NCI-H510A treated with DMSO at 0.1 percent for 48 hours (cell line): Measurements from ENCODE around the gene MARVELD1.

ENCODE experiments used
- DNase-seq: peaks from one replicate; lab custom pipeline; 2025; lab: John Stamatoyannopoulos, UW

Gene MARVELD1

GRCh38 chr10:97755718-97756117 lies 42.2 kb downstream of the MARVELD1 start:
- no peak for DNase-seq

GRCh38 chr10:97757471-97757870 lies 43.9 kb downstream of the MARVELD1 start:
- no peak for DNase-seq

- peak; percentile 71 for DNase-seq
Observed at GRCh38 chr10:97759158-97759887, 45.8 kb downstream of the MARVELD1 start.

- DNase-seq, result no peak
Observed at GRCh38 chr10:97759946-97760345, 46.4 kb downstream of the MARVELD1 start.

- DNase-seq, result no peak
Observed at GRCh38 chr10:97760461-97761257, 47.1 kb downstream of the MARVELD1 start.

- DNase-seq, result no peak
Observed at GRCh38 chr10:97761331-97761865, 47.9 kb downstream of the MARVELD1 start.

- DNase-seq, result no peak
Observed at GRCh38 chr10:97762056-97762455, 48.5 kb downstream of the MARVELD1 start.

GRCh38 chr10:97762816-97763215 lies 49.3 kb downstream of the MARVELD1 start:
- DNase-seq, result no peak

- no peak for DNase-seq
Observed at GRCh38 chr10:97763411-97763810, 49.9 kb downstream of the MARVELD1 start.

GRCh38 chr10:97763947-97764346 lies 50.4 kb downstream of the MARVELD1 start:
- DNase-seq, result no peak

GRCh38 chr10:97764519-97764931 lies 51.0 kb downstream of the MARVELD1 start:
- DNase-seq, result peak; percentile 38

- peak; percentile 90 for DNase-seq
Observed at GRCh38 chr10:97765201-97765600, 51.7 kb downstream of the MARVELD1 start.

- no peak for DNase-seq
Observed at GRCh38 chr10:97766106-97766810, 52.7 kb downstream of the MARVELD1 start.

GRCh38 chr10:97766996-97767924 lies 53.7 kb downstream of the MARVELD1 start:
- DNase-seq, result peak; percentile 32
